HG02870 (cell line): Measurements from ENCODE around the gene SMIM45.

ENCODE experiments used
- ATAC-seq: cut with Tn5 transposase; IDR thresholded peaks from one replicate; pipeline ENCODE4 v1.9.1; 2021; ENCODE audit warnings: mild to moderate bottlenecking, moderate library complexity; ENCODE audit not compliant: unreplicated experiment

The SMIM45 gene

GRCh38 chr22:41951898-41952474 lies at the start of gene SMIM45:
Gene SMIM45, plus strand, starts transcription at chr22:41952150.
- ATAC-seq, result no peak

DNA sequence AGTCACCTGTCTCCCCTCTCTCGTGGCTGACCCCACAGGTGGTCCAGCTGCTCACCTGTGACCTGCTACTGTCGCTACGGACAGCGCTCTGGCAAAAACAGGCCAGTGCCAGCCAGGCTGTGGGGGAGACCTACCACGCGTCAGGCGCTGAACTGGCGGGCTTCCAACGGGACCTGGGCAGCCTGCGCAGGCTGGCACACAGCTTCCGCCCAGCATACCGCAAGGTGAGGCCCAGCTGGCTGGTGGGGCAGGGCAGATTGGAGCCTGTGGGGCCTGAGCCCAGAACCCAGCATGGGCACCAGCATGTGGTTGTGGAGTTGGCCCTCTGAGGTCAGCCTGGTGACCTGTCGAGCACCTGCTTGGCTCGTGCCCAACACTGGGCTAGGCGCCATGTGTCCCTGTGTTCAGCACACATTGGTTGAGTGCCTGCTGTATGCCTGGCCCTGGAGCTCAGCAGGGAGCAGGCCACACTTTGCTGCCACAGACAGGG lies 49.0 kb upstream of the SMIM45 start:
- no peak for ATAC-seq

- no peak for ATAC-seq
These were observed 47.2 kb upstream of the SMIM45 start for GRCh38 chr22:41904450-41905410.

GRCh38 chr22:41905411-41906202 lies 46.3 kb upstream of the SMIM45 start:
- ATAC-seq, result no peak

DNA sequence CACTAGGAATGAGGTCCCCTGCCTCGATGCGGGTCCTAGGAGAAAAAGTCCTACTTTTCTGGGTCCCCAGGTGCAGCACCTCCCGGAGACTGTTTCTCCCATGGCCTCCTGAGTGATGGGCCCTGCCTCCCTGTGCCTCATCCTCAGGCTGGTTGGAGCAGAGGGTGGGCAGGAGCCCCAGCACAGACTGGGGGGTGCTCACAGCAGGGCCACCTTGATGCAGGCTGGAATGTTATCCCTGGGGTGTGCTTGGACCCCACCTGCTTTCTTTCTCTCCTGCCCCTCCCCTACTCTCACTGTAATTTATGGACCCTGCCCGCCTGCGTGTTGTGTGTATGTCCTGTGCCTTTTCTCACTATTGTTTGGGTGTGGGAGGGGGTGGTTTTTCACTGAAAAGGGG lies 45.1 kb upstream of the SMIM45 start:
- no peak for ATAC-seq

DNA sequence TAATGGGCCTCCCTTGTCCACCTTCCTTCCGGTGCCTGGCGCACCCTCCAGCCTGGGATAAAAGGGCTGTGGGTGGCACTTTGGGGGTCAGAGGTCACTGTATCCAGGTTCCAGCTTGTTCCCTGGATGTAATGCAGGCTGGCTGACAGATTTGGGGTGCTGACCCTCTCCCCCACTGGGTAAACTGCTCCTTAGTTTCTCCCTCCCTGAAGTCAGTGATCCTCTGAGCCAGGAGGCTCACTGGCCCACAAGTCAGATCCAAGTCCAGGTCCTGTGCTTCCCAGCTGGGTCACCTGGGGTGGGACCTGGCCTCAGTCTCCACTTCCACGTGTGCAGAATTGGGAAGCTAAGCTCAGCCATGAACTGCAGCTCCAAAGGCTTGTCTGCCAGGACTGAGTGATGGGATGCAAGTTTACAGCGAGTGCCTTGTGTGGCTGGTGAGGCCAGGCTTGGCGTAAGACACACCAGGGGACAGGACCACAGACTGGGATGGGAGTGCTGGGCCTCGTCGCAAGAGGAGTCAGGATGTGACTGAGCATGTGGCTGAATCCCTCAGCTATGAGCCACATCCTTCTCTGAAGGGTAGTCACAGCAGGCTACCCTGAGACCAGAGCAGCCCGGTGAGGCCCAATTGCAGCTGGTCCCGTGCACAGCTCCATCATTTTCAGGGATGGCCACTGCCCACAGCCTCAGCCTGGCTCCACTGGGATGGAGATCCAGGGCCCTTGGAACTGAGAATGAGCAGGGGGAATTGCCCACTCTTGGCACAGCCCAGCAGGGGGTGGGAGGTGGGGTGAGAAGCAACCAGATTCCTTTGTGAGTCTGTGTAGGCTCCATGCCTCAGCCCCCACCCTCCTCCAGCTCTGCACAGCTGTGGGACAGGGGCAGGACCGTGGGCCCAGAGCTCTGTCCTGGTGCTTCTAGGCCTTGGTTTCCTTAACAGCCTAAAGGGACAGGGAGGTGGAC lies 44.2 kb upstream of the SMIM45 start:
- no peak for ATAC-seq

DNA sequence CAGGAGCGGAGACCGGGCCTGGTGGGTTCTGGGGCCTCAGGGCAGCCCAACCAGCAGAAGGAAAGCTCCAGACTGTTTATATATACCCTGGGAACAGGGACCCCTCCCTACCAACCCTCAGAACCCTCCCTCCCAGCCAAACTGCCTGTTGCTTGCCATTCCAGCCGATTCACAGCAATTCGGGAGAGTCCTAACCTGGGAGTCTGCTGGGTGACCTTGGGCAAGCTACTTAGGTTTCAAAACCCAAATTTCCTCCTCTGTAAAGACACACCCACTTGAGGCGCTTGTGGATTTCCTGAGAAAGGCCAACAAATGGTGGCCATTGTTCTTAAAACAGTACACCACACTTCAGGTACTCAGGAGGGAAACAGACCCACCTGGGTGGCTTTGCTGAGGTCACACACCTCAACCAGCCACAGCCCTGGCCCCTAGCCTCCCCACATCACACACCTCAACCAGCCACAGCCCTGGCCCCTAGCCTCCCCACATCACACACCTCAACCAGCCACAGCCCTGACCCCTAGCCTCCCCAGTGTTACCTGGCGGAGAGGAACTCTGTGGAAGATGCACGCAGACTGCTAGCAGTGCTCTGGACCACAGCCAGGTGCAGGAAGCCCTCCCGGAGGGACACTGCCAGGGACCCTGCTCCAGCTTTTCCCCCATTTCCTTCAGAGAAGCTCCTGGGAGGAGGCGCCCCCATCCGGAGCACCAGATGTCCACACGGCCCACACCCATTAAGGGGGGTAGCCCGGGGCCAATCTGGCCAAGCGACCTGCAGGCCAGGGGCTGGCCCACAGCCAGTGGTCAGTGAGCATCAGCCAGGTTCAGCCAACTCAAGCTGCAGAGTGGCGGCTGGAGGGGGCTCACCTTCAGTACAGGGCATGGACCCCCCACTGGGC lies 43.3 kb upstream of the SMIM45 start:
- no peak for ATAC-seq

- ATAC-seq, result no peak
These were observed 42.5 kb upstream of the SMIM45 start for GRCh38 chr22:41909310-41910049.

- no peak for ATAC-seq
These were observed 41.6 kb upstream of the SMIM45 start for GRCh38 chr22:41910050-41911000.

DNA sequence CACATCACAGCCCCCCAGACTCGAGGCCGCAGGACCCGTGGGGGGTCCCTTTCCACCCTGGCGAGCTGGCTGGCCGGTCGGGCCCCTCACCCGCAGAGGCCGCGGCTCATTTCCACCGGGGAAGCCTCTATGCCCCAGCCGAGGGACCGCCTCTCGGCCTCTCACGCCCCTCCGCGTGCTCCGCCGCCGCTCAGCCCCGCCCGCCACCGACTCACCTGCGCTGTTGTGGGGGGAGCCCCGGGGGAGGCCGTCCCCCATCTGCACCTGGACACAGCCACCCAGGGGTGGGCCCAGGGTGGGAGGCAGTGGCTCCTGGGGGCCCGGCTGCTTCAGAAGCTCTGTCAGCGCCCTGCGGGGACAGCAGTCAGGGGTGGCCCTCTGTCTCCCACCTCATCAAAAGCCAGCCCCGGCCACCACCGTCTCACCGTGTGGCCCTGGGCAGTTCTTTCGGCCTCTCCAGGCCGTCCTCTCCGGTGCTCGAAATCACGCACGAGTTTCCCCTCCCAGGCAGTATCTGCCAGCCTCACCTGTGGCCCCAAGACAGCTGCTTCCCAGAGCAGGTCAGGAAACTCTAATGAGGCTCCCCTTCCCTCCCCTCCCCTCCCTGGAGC lies 40.8 kb upstream of the SMIM45 start:
- ATAC-seq, result no peak

GRCh38 chr22:41912338-41913039 lies 39.5 kb upstream of the SMIM45 start:
- no peak for ATAC-seq

DNA sequence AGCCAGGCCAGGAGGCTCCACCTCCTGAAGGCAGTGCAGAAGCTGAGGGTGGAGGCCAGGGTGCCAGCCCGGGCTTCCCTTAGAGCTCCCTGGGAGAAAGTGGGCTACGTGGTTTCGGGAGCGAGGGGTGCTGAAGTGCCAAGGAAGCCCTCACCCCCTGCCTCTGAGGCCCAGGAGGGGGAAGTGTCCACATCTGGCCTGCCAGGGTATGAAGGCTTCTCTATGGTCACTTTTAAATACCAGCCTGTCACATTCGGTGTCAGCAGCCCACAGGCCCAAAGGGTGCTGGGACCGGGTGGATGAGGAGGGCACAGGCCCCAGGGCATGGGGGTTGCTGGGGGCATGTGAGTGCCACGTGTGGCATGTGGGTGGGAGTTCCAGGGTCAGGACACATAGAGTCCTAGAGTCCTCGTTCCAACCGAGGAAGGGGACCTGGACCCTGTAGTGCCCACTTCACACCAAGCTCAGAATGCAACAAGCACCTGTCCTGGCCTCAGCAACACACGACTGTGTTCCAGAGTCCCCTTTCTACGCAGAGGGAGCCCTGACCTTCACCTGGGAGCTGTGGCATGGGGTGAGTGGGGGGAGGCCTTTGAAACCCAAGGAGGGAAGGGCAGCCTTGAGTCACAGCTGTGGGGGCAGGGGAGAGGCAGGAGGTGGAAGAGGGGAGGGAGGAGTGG lies 38.8 kb upstream of the SMIM45 start:
- no peak for ATAC-seq

- ATAC-seq, result no peak
These were observed 38.0 kb upstream of the SMIM45 start for GRCh38 chr22:41913842-41914534.

DNA sequence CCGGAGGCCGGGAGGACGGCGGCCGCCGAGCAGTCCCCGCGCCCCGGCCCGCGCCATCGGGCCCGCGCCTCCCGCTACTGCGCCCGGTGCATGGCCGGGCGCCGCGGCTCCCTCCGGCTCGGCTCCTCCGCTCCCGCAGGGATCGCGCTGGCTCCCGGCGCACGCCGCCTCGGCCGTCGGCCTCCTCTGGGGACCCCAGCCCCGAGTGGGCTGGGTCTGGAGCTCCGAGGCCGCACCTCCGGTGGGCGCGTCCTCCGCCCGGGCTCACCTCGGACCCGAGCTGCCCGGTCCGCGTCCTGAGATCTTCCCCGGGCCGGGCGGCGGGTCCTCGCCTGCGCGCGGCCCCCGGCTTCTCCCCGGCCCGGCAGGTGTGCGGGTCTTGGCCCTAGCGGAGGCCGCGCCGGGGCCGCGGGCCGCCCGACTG lies 37.3 kb upstream of the SMIM45 start:
- no peak for ATAC-seq
